Endothelial cell of umbilical vein (primary cell): ENCODE data around the gene APP. TPM values are rescaled to one million over a fixed set of nuclear protein-coding genes. Genes with fewer than 3 reads are reported as not detected.

Experiments used
- BruUV-seq: library from RNA; stranded (reverse); fragments of 400-500 nt; replicated peaks from 2 replicates; lab custom pipeline; 2021; lab: Mats Ljungman, UMichigan
- CTCF ChIA-PET: fragments of 300-600, 350-600 bp; sonication (Branson Sonifier 250); formaldehyde crosslinking; loops from one replicate; lab custom pipeline; 2021; ENCODE audit warnings: antibody characterized with exemption, inconsistent platforms; lab: Charles Lee
- POLR2A ChIA-PET: fragments of 300-600, 350-600 bp; sonication (Branson Sonifier 250); formaldehyde crosslinking; loops from one replicate; lab custom pipeline; 2021; ENCODE audit warnings: antibody characterized with exemption, inconsistent platforms; lab: Charles Lee
- DNase-seq: peaks from one replicate; pipeline ENCODE4 v3.0.0-alpha.2; 2011; ENCODE audit warnings: low read depth, low spot score
- FAIRE-seq: peaks from 2 replicates; lab custom pipeline; 2011; peaks lifted over from hg19 to GRCh38; lab: Jason Lieb, UNC
- H2AFZ ChIP-seq: 2 replicates; pipeline ENCODE4 v1.6.0; 2012; ENCODE audit warnings: low read depth, low read length, control low read depth, inconsistent platforms
- H3K27ac ChIP-seq: 2 replicates; pipeline ENCODE4 v1.5.1; 2011; ENCODE audit warnings: low read depth, mild to moderate bottlenecking, control low read depth, low read length, moderate library complexity; ENCODE audit not compliant: insufficient read depth
- H3K27me3 ChIP-seq, 2 experiments: 2 replicates each; pipeline versions ENCODE4 v1.6.0 to v1.6.1; 2011; ENCODE audit warnings: low read length in 2 of 2, mixed read lengths in 1 of 2; ENCODE audit not compliant: control insufficient read depth in 2 of 2, insufficient read depth in 2 of 2
- H3K36me3 ChIP-seq, 2 experiments: 2 replicates in 1 of 2; 3 replicates in 1 of 2; pipeline ENCODE4 v1.5.1; 2011; ENCODE audit warnings: low read length in 2 of 2, mild to moderate bottlenecking in 1 of 2, moderate library complexity in 1 of 2; ENCODE audit not compliant: control insufficient read depth in 2 of 2, insufficient read depth in 2 of 2; ENCODE audit errors: extremely low read depth in 1 of 2
- H3K4me1 ChIP-seq: 3 replicates; pipeline ENCODE4 v1.5.1; 2011; ENCODE audit warnings: mild to moderate bottlenecking, low read length; ENCODE audit not compliant: control insufficient read depth, insufficient read depth; ENCODE audit errors: extremely low read depth
- H3K4me2 ChIP-seq: 2 replicates; pipeline ENCODE4 v1.6.1; 2011; ENCODE audit warnings: low read length, control low read depth, mixed read lengths; ENCODE audit not compliant: insufficient read depth
- H3K4me3 ChIP-seq, 3 experiments: fragments of 200-600 bp in 1 of 3; sonication (generic), shearing (Covaris generic) in 1 of 3; replicated peaks in 1 of 3; 2 replicates each; pipeline ENCODE4 v1.5.1; 2011 to 2016; ENCODE audit warnings: control low read depth in 3 of 3, low read length in 3 of 3, mild to moderate bottlenecking in 2 of 3, inconsistent platforms in 1 of 3, low read depth in 1 of 3, moderate library complexity in 1 of 3; ENCODE audit not compliant: insufficient read depth in 1 of 3
- H3K79me2 ChIP-seq: 2 replicates; pipeline ENCODE4 v1.6.0; 2012; ENCODE audit warnings: low read length, inconsistent platforms; ENCODE audit not compliant: control insufficient read depth, insufficient read depth
- H3K9ac ChIP-seq: replicated peaks from 2 replicates; pipeline ENCODE3; 2011; ENCODE audit warnings: low read length, control low read depth; ENCODE audit not compliant: insufficient read depth; ENCODE audit errors: extremely low read depth
- H3K9me1 ChIP-seq: replicated peaks from 3 replicates; pipeline ENCODE4 v1.6.0; 2011; ENCODE audit warnings: mild to moderate bottlenecking, low read length; ENCODE audit not compliant: control insufficient read depth, insufficient read depth; ENCODE audit errors: extremely low read depth
- H3K9me3 ChIP-seq: replicated peaks from 2 replicates; pipeline ENCODE4 v1.5.1; 2012; ENCODE audit warnings: low read length, inconsistent platforms; ENCODE audit not compliant: control insufficient read depth, insufficient read depth
- H4K20me1 ChIP-seq: replicated peaks from 2 replicates; pipeline ENCODE3; 2011; ENCODE audit warnings: mild to moderate bottlenecking, low read length; ENCODE audit not compliant: control insufficient read depth, insufficient read depth; ENCODE audit errors: extremely low read depth
- CTCF ChIP-seq, 2 donors: IDR thresholded peaks; 1 replicate in 1 of 2; 2 replicates in 1 of 2; pipeline ENCODE4 v1.5.1; 2011; ENCODE audit warnings: low read length in 2 of 2, mild to moderate bottlenecking in 2 of 2, moderate library complexity in 2 of 2, control low read depth in 1 of 2, inconsistent platforms in 1 of 2, low read depth in 1 of 2; ENCODE audit not compliant: insufficient read depth in 1 of 2; ENCODE audit errors: extremely low read depth in 1 of 2
- EZH2 ChIP-seq: IDR thresholded peaks from 2 replicates; pipeline ENCODE4 v1.6.1; 2012; ENCODE audit warnings: borderline replicate concordance, low read depth, mild to moderate bottlenecking, moderate library complexity, low read length, inconsistent platforms; ENCODE audit not compliant: severe bottlenecking
- FOS ChIP-seq: IDR thresholded peaks from 2 replicates; pipeline ENCODE4 v1.6.1; 2011; ENCODE audit warnings: mild to moderate bottlenecking, low read length, moderate library complexity, borderline replicate concordance; ENCODE audit not compliant: insufficient read depth
- GATA2 ChIP-seq: IDR thresholded peaks from 2 replicates; pipeline ENCODE4 v1.7.0; 2011; ENCODE audit warnings: low read depth, mild to moderate bottlenecking, moderate library complexity, mixed read lengths, low read length; ENCODE audit not compliant: insufficient read length, insufficient read depth
- JUN ChIP-seq: IDR thresholded peaks from 2 replicates; pipeline ENCODE4 v1.6.1; 2011; ENCODE audit warnings: borderline replicate concordance, low read depth; ENCODE audit not compliant: insufficient read length, insufficient read depth
- MAX ChIP-seq: IDR thresholded peaks from 2 replicates; pipeline ENCODE4 v1.6.1; 2011; ENCODE audit not compliant: insufficient read depth, insufficient read length
- MYC ChIP-seq: IDR thresholded peaks from one replicate; pipeline ENCODE4 v1.6.1; 2011; ENCODE audit warnings: mild to moderate bottlenecking, low read depth, low read length
- POLR2A ChIP-seq: IDR thresholded peaks from 2 replicates; pipeline ENCODE4 v1.6.1; 2012; ENCODE audit warnings: low read depth, mild to moderate bottlenecking, control low read depth, low read length
- POLR2AphosphoS5 ChIP-seq: IDR thresholded peaks from 2 replicates; pipeline ENCODE4 v1.6.1; 2012; ENCODE audit warnings: low read depth, mild to moderate bottlenecking, control low read depth, low read length, moderate library complexity; ENCODE audit not compliant: insufficient read depth
- dilution Hi-C: fragments of 300-500 bp; cut with MboI; formaldehyde crosslinking; loops from one replicate; pipeline ENCODE4 v1.15.0; 2019; ENCODE audit warnings: low sequenced_read_pairs; ENCODE audit not compliant: extremely low pct_ligation_motif_present
- intact Hi-C: fragments of 100-400 bp; cut with micrococcal nuclease; formaldehyde crosslinking; loops from one replicate; pipeline ENCODE4 v1.10.0; 2022
- polyA plus RNA-seq, 4 experiments: library from polyadenylated mRNA; depleted of rRNA in 3 of 4; stranded (reverse) in 3 of 4; unstranded in 1 of 4; fragments of >200 nt; gene quantifications; 2 replicates each; pipeline versions ENCODE4 v1.2.1 to v1.2.3, GENCODE V29; 2011 to 2012; ENCODE audit warnings: missing spikeins in 1 of 4
- total RNA-seq: library from RNA; stranded (reverse); gene quantifications from 2 replicates; pipeline ENCODE4 v1.2.3, GENCODE V29; 2021

APP gene
- total and polyA plus RNA-seq, 2 donors (not counting 3 experiments of a cell fraction or from before 2014, with no cell fraction given): 914 to 928 TPM

GRCh38 chr21:26064506-26064905, 106.1 kb downstream of the APP start:
- Histone ChIP-seq H3K4me3 (no peak overlapping the region), H3K79me2 (peaks cover 95% of the 10 kb centered on the region), H3K36me3 (no peaks in the 10 kb centered on the region), H3K9ac (no peak overlapping the region), H2AFZ (no peak overlapping the region), H4K20me1 (peaks cover 18% of the 10 kb centered on the region), H3K4me1 (peaks cover 22% of the 10 kb centered on the region), H3K27me3 (no peaks in the 10 kb centered on the region), H3K9me3 (no peaks in the 10 kb centered on the region), H3K4me2 (no peak overlapping the region), H3K27ac (no peak overlapping the region), H3K9me1 (no peaks in the 10 kb centered on the region)
- dilution Hi-C loops (no loop called here), intact Hi-C loops (no loop called here)
- BruUV-seq: no TSS peak
- CTCF ChIA-PET: interaction anchor here (1.4 kb wide), 1 partner anchor 9 kb away, joined by 3 read pairs; no protein-coding TSS in a partner anchor
- FAIRE-seq (no peak), DNase-seq (no peak)
- TF ChIP-seq MAX (no peak), GATA2 (no peak), POLR2A (no peak), POLR2AphosphoS5 (no peak), JUN (no peak), FOS (no peak), CTCF (IDR thresholded peaks at IDR 0.05; ENCODE audit: extremely low read depth in 1 of 2, insufficient read depth in 1 of 2, low read depth in 1 of 2, low read length in 2 of 2) (no peak), EZH2 (no peak), MYC (no peak)
- POLR2A ChIA-PET: no interaction called here
